SU-DHL-6 (cell line): ENCODE measurements around the gene EPC2.

Source experiments
- H2AFZ ChIP-seq: fragments of 200-600 bp; sonication (generic); 2 replicates; pipeline ENCODE4 v1.6.1; 2014; ENCODE audit warnings: low read depth, mild to moderate bottlenecking, moderate library complexity, mixed read lengths, antibody characterized with exemption, low read length; ENCODE audit not compliant: severe bottlenecking
- H3F3A ChIP-seq: fragments of 200-600 bp; shearing (Covaris generic); 2 replicates; pipeline ENCODE4 v1.6.0; 2016; ENCODE audit warnings: antibody characterized with exemption, mild to moderate bottlenecking; ENCODE audit not compliant: insufficient read depth
- H3K27ac ChIP-seq: fragments of 200-600 bp; sonication (generic); 2 replicates; pipeline ENCODE4 v1.5.1; 2016; ENCODE audit warnings: low read depth, mild to moderate bottlenecking, low read length, moderate library complexity, mixed read lengths
- H3K27me3 ChIP-seq: fragments of 200-600 bp; sonication (generic), shearing (Covaris generic); 2 replicates; pipeline ENCODE4 v1.6.0; 2014; ENCODE audit warnings: mild to moderate bottlenecking, low read length
- H3K36me3 ChIP-seq: fragments of 200-600 bp; sonication (generic); 2 replicates; pipeline ENCODE4 v1.6.1; 2014; ENCODE audit warnings: mild to moderate bottlenecking, low read length, mixed read lengths
- H3K4me2 ChIP-seq: fragments of 300-600, 200-600 bp; shearing (Covaris generic), sonication (generic); 2 replicates; pipeline ENCODE4 v1.6.0; 2014; ENCODE audit warnings: low read length, low read depth, mild to moderate bottlenecking; ENCODE audit not compliant: poor library complexity, severe bottlenecking
- H3K4me3 ChIP-seq: fragments of 200-600 bp; sonication (generic); 2 replicates; pipeline ENCODE4 v1.5.1; 2014; ENCODE audit warnings: antibody characterized with exemption, low read length, mild to moderate bottlenecking, mixed read lengths; ENCODE audit not compliant: insufficient read depth, poor library complexity, severe bottlenecking
- H3K79me2 ChIP-seq: fragments of 200-600 bp; sonication (generic); 2 replicates; pipeline ENCODE4 v1.6.1; 2014; ENCODE audit warnings: mild to moderate bottlenecking, low read length, moderate library complexity; ENCODE audit not compliant: insufficient read depth
- H3K9ac ChIP-seq: fragments of 200-600 bp; sonication (generic); 2 replicates; pipeline ENCODE4 v1.7.0; 2014; ENCODE audit warnings: mild to moderate bottlenecking, low read length
- H3K9me2 ChIP-seq: fragments of 200-600 bp; sonication (generic); replicated peaks from 2 replicates; pipeline ENCODE4 v1.6.1; 2014; ENCODE audit warnings: low read length; ENCODE audit not compliant: insufficient read depth
- H3K9me3 ChIP-seq: fragments of 200-600 bp; sonication (generic); 2 replicates; pipeline ENCODE4 v1.6.1; 2014; ENCODE audit warnings: low read length, mixed read lengths; ENCODE audit not compliant: insufficient read depth
- H4K20me1 ChIP-seq: fragments of 200-600 bp; sonication (generic); 2 replicates; pipeline ENCODE4 v1.6.1; 2014; ENCODE audit warnings: low read depth, mild to moderate bottlenecking, antibody characterized with exemption, low read length, moderate library complexity, mixed read lengths
- EZH2phosphoT487 ChIP-seq: fragments of 200-600 bp; sonication (generic), shearing (Covaris generic); conservative IDR thresholded peaks from 2 replicates; pipeline ENCODE4 v1.6.1; 2018; ENCODE audit warnings: mild to moderate bottlenecking, antibody characterized with exemption, low read length, moderate library complexity, mixed read lengths
- TF ChIP-seq, protein P1 (sequence below): fragments of 200-600 bp; sonication (generic); IDR thresholded peaks from one replicate; pipeline ENCODE4 v1.5.1; 2017; ENCODE audit warnings: antibody characterized with exemption, mild to moderate bottlenecking, low read length, moderate library complexity; ENCODE audit not compliant: insufficient read depth, poor library complexity, severe bottlenecking

The EPC2 gene

GRCh38 chr2:148721520-148721931 is 77.0 kb downstream of the EPC2 start:
- H3F3A ChIP-seq: no peaks in the 10 kb centered on the region
- H4K20me1 ChIP-seq: peaks cover 29% of the 10 kb centered on the region
- H3K4me3 ChIP-seq: no peak overlapping the region
- H3K27ac ChIP-seq: no peak overlapping the region
- TF ChIP-seq, protein P1, sequence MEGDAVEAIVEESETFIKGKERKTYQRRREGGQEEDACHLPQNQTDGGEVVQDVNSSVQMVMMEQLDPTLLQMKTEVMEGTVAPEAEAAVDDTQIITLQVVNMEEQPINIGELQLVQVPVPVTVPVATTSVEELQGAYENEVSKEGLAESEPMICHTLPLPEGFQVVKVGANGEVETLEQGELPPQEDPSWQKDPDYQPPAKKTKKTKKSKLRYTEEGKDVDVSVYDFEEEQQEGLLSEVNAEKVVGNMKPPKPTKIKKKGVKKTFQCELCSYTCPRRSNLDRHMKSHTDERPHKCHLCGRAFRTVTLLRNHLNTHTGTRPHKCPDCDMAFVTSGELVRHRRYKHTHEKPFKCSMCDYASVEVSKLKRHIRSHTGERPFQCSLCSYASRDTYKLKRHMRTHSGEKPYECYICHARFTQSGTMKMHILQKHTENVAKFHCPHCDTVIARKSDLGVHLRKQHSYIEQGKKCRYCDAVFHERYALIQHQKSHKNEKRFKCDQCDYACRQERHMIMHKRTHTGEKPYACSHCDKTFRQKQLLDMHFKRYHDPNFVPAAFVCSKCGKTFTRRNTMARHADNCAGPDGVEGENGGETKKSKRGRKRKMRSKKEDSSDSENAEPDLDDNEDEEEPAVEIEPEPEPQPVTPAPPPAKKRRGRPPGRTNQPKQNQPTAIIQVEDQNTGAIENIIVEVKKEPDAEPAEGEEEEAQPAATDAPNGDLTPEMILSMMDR: no peak
- TF ChIP-seq EZH2phosphoT487: no peak
- H3K79me2 ChIP-seq: peaks cover 96% of the 10 kb centered on the region
- H3K4me2 ChIP-seq: no peak overlapping the region
- H3K27me3 ChIP-seq: no peaks in the 10 kb centered on the region
- H2AFZ ChIP-seq: no peak overlapping the region
- no peaks in the 10 kb centered on the region for H3K36me3 ChIP-seq
- H3K9me2 ChIP-seq: no peaks in the 10 kb centered on the region
- no peaks in the 10 kb centered on the region for H3K9me3 ChIP-seq
- no peak overlapping the region for H3K9ac ChIP-seq

- Histone ChIP-seq H3K9me2 (no peaks in the 10 kb centered on the region), H2AFZ (no peak overlapping the region), H3K79me2 (peaks cover 96% of the 10 kb centered on the region), H3K36me3 (no peaks in the 10 kb centered on the region; the same call in 1 of the 2 replicates), H3K4me2 (no peak overlapping the region), H3K27ac (no peak overlapping the region), H3F3A (no peaks in the 10 kb centered on the region), H3K9ac (no peak overlapping the region), H4K20me1 (peaks cover 29% of the 10 kb centered on the region), H3K4me3 (no peak overlapping the region), H3K9me3 (no peaks in the 10 kb centered on the region), H3K27me3 (no peaks in the 10 kb centered on the region)
- no peak for TF ChIP-seq EZH2phosphoT487
- TF ChIP-seq, protein P1: no peak
Observed at GRCh38 chr2:148721991-148722777, 77.6 kb downstream of the EPC2 start.

- TF ChIP-seq EZH2phosphoT487: no peak
- TF ChIP-seq, protein P1: no peak
- H4K20me1 ChIP-seq: peaks cover 24% of the 10 kb centered on the region
Observed at GRCh38 chr2:148725564-148725963, 81.0 kb downstream of the EPC2 start.

More at GRCh38 chr2:148725564-148725963, 81.0 kb downstream of the EPC2 start:
- no peaks in the 10 kb centered on the region for H3F3A ChIP-seq
- no peaks in the 10 kb centered on the region for H3K27me3 ChIP-seq
- no peak overlapping the region for H3K27ac ChIP-seq
- H2AFZ ChIP-seq: no peak overlapping the region
- peak overlapping the region; percentile 9 for H3K4me2 ChIP-seq
- peaks cover 87% of the 10 kb centered on the region for H3K79me2 ChIP-seq
- no peaks in the 10 kb centered on the region for H3K9me3 ChIP-seq
- H3K4me3 ChIP-seq: no peak overlapping the region
- no peaks in the 10 kb centered on the region; the same call in 1 of the 2 replicates for H3K36me3 ChIP-seq
- no peak overlapping the region for H3K9ac ChIP-seq
- no peaks in the 10 kb centered on the region for H3K9me2 ChIP-seq
